ENCODE measurements around the gene DHH.
A peak's percentile ranks its signal among the peaks of the same experiment; 100 is the strongest.
"Not testable (repeated sequence)": the region's sequence is repeated elsewhere in the genome, so short reads cannot be mapped to it uniquely, and the experiment has no call there.

DHH gene

DNA sequence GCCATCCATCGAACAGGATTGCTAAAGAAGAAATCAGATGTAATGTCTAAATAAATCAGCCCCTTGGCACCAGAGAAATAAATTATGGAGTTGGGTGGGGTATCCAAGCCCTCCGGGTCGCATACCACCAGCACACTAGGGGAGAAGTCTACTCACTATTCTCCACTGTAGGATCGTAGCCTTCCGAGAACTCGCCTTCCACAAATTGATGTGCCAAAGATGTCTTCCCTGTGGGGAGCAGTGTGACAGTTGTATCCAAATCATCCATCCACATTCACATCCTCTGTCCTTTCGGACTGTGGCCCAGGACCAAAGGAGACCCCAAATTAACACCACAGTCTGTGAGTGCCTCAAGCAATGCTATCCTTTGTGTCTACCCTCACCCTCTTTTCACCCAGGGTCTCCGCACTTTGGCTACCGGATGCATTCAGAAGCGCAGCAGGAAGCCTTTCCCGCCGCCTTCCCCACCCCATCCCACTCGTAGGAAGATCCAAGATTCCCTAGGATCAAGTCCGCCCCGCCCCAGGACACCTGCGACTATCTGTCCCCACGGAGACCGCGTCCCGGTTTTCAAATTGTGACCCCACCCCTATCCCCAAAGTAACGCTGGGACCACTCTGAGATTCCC lies 25.6 kb downstream of the DHH start:
- no peak for DNase-seq

GRCh38 chr12:49066120-49066519 lies 28.5 kb downstream of the DHH start:
- no peak for DNase-seq

GRCh38 chr12:49064767-49065152 lies 29.8 kb downstream of the DHH start:
- DNase-seq, result no peak

DNA sequence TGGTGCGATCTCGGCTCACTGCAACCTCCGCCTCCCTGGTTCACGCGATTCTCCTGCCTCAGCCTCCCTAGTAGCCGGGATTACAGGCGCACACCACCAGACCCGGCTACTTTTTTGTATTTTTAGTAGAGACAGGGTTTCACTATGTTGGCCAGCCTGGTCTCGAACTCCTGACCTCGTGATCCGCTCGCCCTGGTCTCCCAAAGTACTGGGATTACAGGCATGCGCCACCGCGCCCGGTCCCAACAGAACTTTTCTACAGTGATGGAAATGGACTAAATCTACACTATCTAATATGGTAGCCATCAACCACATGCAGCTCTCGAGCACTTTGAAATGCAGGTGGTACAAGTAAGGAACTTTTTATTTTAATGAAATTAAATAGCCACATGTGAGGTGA lies 32.7 kb downstream of the DHH start:
- not testable (repeated sequence) for DNase-seq

- DNase-seq, result no peak
Observed at GRCh38 chr12:49061157-49061650, 33.4 kb downstream of the DHH start.

GRCh38 chr12:49060237-49061156 lies 34.1 kb downstream of the DHH start, which contains the start of gene KMT2D:
Gene KMT2D (minus strand): TSS chr12:49060794. CDS start chr12:49055324, 5,470 bp downstream.
- peak; percentile 58 for DNase-seq

GRCh38 chr12:49059299-49060171 lies 35.1 kb downstream of the DHH start:
- DNase-seq, result no peak

- no peak for DNase-seq
Observed at GRCh38 chr12:49059045-49059298, 35.6 kb downstream of the DHH start.

DNA sequence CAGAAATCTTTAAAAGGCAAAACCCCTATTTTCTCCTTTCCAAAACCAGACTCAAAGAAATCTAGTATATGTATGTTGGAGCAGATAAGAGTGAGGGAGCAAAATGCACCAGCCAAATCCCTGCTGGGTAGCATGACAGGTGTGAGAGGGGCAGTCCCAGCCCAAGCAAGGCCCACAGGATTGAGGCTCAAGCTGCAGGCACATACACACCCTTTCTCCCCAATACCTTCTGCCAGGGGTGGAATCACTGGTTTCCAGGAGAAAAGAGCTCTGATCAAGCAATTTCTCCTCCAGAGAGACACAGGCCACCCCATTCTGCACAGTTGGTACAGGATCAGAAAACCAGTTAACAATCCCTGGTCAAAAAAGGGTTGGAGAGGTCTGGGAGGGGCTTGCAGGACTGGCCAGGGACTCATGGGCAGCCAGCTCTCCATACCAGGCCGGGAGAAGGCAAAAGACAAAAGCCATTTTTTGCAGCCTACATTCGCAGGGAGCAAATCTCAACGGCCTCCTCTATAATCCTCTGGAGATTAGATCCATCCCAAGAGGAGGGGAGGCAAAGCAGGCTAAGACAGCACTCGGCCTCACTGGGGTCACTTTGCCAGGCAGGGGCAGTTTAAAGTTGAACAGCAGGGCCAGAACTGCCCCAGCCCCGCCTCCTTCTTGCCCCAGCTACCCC lies 36.1 kb downstream of the DHH start:
- no peak for DNase-seq

GRCh38 chr12:49057888-49058287 lies 36.7 kb downstream of the DHH start:
- no peak for DNase-seq

GRCh38 chr12:49055978-49056754 lies 38.4 kb downstream of the DHH start:
- DNase-seq, result no peak

DNA sequence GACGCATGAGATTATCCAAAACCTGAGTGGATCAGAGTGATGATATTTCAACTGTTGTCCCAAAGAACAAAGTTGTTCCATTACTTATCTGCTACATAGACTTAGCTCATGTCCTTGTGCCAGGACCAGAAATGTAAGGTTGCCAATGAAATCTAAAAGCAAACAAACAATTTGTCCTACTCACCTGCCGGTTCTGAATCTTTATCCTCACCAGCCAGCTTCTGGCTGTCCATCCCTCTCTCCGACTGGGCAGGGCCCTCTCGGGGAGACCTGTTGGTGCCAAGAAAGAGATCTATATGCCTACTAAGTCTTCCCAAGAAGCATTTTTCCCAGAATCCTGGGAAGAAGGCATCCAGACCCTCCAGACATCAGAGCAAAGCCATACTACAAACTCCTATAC lies 39.5 kb downstream of the DHH start:
- DNase-seq, result no peak

- no peak for DNase-seq
Observed at GRCh38 chr12:49054524-49054923, 40.1 kb downstream of the DHH start.

DNA sequence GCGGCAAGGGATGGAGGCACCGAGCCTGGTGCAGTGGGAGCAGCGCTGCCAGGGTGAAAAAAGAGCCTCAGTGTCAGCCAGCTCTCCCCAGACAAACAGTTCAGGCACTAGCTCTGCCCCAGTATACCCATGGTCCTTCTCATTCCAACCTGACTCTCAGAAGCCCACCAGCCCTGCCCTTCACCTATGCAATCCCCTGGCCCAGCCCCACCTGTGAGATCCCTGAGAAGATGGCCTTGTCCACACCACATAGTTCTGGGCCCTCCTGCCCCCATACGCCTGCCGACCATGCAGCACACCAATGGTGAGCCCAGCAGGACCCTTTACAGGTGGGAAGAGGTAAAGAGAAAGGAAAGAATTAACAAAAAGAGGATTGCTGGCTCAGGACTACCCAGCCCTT lies 40.5 kb downstream of the DHH start:
- DNase-seq, result no peak

- no peak for DNase-seq
Observed at GRCh38 chr12:49052451-49053208, 42.0 kb downstream of the DHH start.

GRCh38 chr12:49051777-49052438 lies 42.7 kb downstream of the DHH start:
- DNase-seq, result no peak

DNA sequence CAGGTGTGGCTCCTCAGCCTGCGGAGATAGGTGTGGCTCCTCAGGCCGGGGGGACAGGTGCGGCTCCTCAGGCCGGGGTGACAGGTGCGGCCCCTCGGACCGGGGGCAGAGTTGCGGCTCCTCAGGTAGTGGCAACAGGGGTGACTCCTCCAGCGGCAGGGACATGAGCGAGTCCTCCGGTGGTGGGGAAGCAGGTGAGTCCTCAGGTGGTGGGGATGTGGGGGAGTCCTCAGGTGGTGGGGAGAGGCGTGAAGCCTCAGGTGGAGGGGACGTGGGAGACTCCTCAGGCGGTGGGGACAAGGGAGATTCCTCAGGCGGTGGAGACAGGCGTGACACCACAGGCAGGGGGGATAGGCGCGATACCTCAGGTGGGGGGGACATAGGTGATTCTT lies 43.2 kb downstream of the DHH start:
- no peak for DNase-seq

GRCh38 chr12:49050507-49051372 lies 43.9 kb downstream of the DHH start:
- DNase-seq, result no peak

DNA sequence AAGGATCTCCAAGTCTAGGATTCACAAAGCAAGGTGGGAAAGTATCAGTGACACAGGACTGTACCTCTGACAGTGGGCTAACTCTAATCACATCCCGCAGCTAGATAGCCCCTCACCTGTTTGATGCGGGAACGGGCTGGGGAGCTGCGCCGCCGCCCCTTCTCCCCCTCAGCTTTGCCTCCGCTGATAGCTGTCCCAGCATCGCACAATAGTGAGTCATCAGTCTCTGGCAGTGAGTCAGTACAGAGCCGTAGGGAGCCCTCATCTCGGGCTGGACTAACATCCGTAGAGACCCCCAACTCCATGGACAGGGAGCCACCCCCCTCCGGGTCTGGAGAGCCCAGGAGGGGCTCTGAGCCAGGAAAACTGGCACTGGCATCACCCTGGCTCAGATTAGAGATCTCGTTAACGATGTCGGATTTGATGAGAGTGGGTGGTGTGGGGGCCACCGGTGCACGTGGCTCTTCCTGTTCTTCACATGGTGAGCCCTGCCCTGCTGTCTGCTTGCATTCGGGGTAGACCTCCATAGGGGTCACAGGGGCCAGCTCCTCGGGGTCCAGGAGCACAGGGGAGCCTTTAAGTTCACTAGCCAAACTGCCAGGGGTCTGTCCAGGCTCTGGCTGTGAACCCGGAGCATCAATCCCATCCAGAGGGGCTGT lies 44.9 kb downstream of the DHH start:
- DNase-seq, result no peak

Measured in NCI-H187 treated with DMSO at 0.1 percent for 48 hours (cell line).